H1 (cell line): ENCODE measurements around the gene VIPAS39. TPM values are rescaled to one million over a fixed set of nuclear protein-coding genes. Genes with fewer than 3 reads are reported as not detected.

Experiments used
- CTCF ChIA-PET: fragments of 300-600 bp; sonication (Branson Sonifier 250); formaldehyde crosslinking; loops from one replicate; lab custom pipeline; 2021; ENCODE audit not compliant: partially characterized antibody; lab: Charles Lee
- POLR2A ChIA-PET: fragments of 300-600 bp; sonication (Branson Sonifier 250); formaldehyde crosslinking; loops from one replicate; lab custom pipeline; 2021; ENCODE audit warnings: inconsistent platforms; ENCODE audit not compliant: partially characterized antibody; lab: Charles Lee
- DNase-seq, 2 experiments: peaks; one replicate each; pipeline versions ENCODE4 v3.0.0 to v3.0.0-alpha.2; 2010 to 2022; ENCODE audit warnings: low spot score in 2 of 2, low read depth in 1 of 2, mixed read lengths in 1 of 2
- FAIRE-seq: peaks from 2 replicates; lab custom pipeline; 2011; peaks lifted over from hg19 to GRCh38; lab: Jason Lieb, UNC
- H2AFZ ChIP-seq: 2 replicates; pipeline ENCODE4 v1.8.1; 2012; ENCODE audit warnings: low read length, inconsistent platforms
- H2AK5ac ChIP-seq: 2 replicates; pipeline ENCODE4 v1.6.1; 2013; ENCODE audit warnings: low read depth, low read length
- H2BK120ac ChIP-seq: replicated peaks from 2 replicates; pipeline ENCODE3; 2013; ENCODE audit warnings: low read depth, low read length, inconsistent platforms
- H2BK12ac ChIP-seq: 2 replicates; pipeline ENCODE4 v1.6.1; 2013; ENCODE audit warnings: low read depth, low read length
- H2BK15ac ChIP-seq: 2 replicates; pipeline ENCODE4 v1.6.1; 2013; ENCODE audit warnings: low read length
- H2BK20ac ChIP-seq: 2 replicates; pipeline ENCODE4 v1.6.1; 2013; ENCODE audit warnings: low read length
- H2BK5ac ChIP-seq: 2 replicates; pipeline ENCODE4 v1.6.1; 2013; ENCODE audit warnings: low read depth, low read length
- H3K14ac ChIP-seq: 2 replicates; pipeline ENCODE4 v1.6.1; 2013; ENCODE audit warnings: inconsistent platforms; ENCODE audit not compliant: insufficient read length
- H3K18ac ChIP-seq: 2 replicates; pipeline ENCODE4 v1.6.1; 2013; ENCODE audit warnings: low read length; ENCODE audit errors: extremely low read depth
- H3K23ac ChIP-seq: 2 replicates; pipeline ENCODE4 v1.6.1; 2013; ENCODE audit warnings: inconsistent platforms; ENCODE audit not compliant: insufficient read length
- H3K23me2 ChIP-seq: 2 replicates; pipeline ENCODE4 v1.6.1; 2013; ENCODE audit warnings: low read depth, low read length
- H3K27ac ChIP-seq: 2 replicates; pipeline ENCODE4 v1.6.1; 2011; ENCODE audit warnings: low read depth, low read length, inconsistent platforms
- H3K27me3 ChIP-seq, 4 experiments: replicated peaks in 1 of 4; 1 replicate in 1 of 4; 2 replicates in 3 of 4; pipeline versions ENCODE4 v1.6.1 to v1.8.1; 2011 to 2013; ENCODE audit warnings: low read length in 3 of 4, mild to moderate bottlenecking in 3 of 4, inconsistent platforms in 2 of 4, mixed read lengths in 2 of 4, moderate library complexity in 1 of 4; ENCODE audit not compliant: control insufficient read depth in 3 of 4, insufficient read depth in 3 of 4; ENCODE audit errors: extremely low read depth in 1 of 4
- H3K36me3 ChIP-seq, 4 experiments: 2 replicates each; pipeline versions ENCODE4 v1.6.1 to v1.8.1; 2011 to 2013; ENCODE audit warnings: mild to moderate bottlenecking in 4 of 4, low read length in 3 of 4, moderate library complexity in 2 of 4, control low read depth in 1 of 4, inconsistent platforms in 1 of 4; ENCODE audit not compliant: insufficient read depth in 4 of 4, control insufficient read depth in 2 of 4
- H3K4ac ChIP-seq: replicated peaks from 2 replicates; pipeline ENCODE3; 2013; ENCODE audit warnings: low read length, low read depth, mixed read lengths, inconsistent platforms; ENCODE audit not compliant: insufficient read length
- H3K4me1 ChIP-seq, 4 experiments: replicated peaks in 1 of 4; 1 replicate in 1 of 4; 2 replicates in 3 of 4; pipeline versions ENCODE4 v1.6.1 to v1.8.1; 2011 to 2013; ENCODE audit warnings: low read length in 3 of 4, inconsistent platforms in 2 of 4, mixed read lengths in 1 of 4; ENCODE audit not compliant: insufficient read depth in 4 of 4, control insufficient read depth in 3 of 4
- H3K4me2 ChIP-seq, 2 experiments: 2 replicates each; pipeline versions ENCODE4 v1.6.1 to v1.8.1; 2011 to 2013; ENCODE audit warnings: low read depth in 2 of 2, low read length in 2 of 2, control low read depth in 1 of 2, inconsistent platforms in 1 of 2, mild to moderate bottlenecking in 1 of 2; ENCODE audit not compliant: insufficient read depth in 1 of 2
- H3K4me3 ChIP-seq, 4 experiments: fragments of 200-600, 300-600 bp in 1 of 4; sonication (generic), shearing (Covaris generic), sonication (Bioruptor Twin) in 1 of 4; 2 replicates each; pipeline versions ENCODE4 v1.5.1 to v1.8.1; 2011 to 2016; ENCODE audit warnings: low read length in 4 of 4, low read depth in 3 of 4, control low read depth in 2 of 4, inconsistent platforms in 2 of 4, mild to moderate bottlenecking in 2 of 4, mixed read lengths in 1 of 4, moderate library complexity in 1 of 4; ENCODE audit not compliant: insufficient read depth in 2 of 4; ENCODE audit errors: extremely low read depth in 1 of 4
- H3K56ac ChIP-seq: replicated peaks from 2 replicates; pipeline ENCODE3; 2013; ENCODE audit warnings: low read depth, mild to moderate bottlenecking, mixed read lengths, low read length, inconsistent platforms; ENCODE audit not compliant: insufficient read length
- H3K79me1 ChIP-seq: 2 replicates; pipeline ENCODE4 v1.6.1; 2013; ENCODE audit warnings: low read depth, low read length, control low read depth
- H3K79me2 ChIP-seq, 2 experiments: 2 replicates each; pipeline versions ENCODE4 v1.6.1 to v1.8.1; 2012 to 2013; ENCODE audit warnings: low read length in 2 of 2, mild to moderate bottlenecking in 2 of 2, inconsistent platforms in 1 of 2; ENCODE audit not compliant: insufficient read depth in 2 of 2, control insufficient read depth in 1 of 2
- H3K9ac ChIP-seq, 4 experiments: replicated peaks in 1 of 4; 1 replicate in 1 of 4; 2 replicates in 3 of 4; pipeline versions ENCODE4 v1.6.1 to v1.8.1; 2011 to 2013; ENCODE audit warnings: low read depth in 3 of 4, low read length in 3 of 4, control low read depth in 2 of 4, mild to moderate bottlenecking in 2 of 4, moderate library complexity in 2 of 4, inconsistent platforms in 1 of 4; ENCODE audit errors: extremely low read depth in 1 of 4
- H3K9me3 ChIP-seq, 2 experiments: 2 replicates each; pipeline versions ENCODE4 v1.6.1 to v1.8.1; 2012 to 2013; ENCODE audit warnings: mild to moderate bottlenecking in 2 of 2, moderate library complexity in 2 of 2, control low read depth in 1 of 2, inconsistent platforms in 1 of 2, low read depth in 1 of 2, low read length in 1 of 2, mixed read lengths in 1 of 2; ENCODE audit not compliant: insufficient read depth in 2 of 2
- H4K20me1 ChIP-seq, 2 experiments: replicated peaks in 1 of 2; 2 replicates each; pipeline versions ENCODE3 to v1.8.1; 2011 to 2013; ENCODE audit warnings: inconsistent platforms in 2 of 2, low read length in 2 of 2, mild to moderate bottlenecking in 1 of 2; ENCODE audit not compliant: insufficient read depth in 2 of 2, control insufficient read depth in 1 of 2
- H4K5ac ChIP-seq: 2 replicates; pipeline ENCODE4 v1.6.1; 2013; ENCODE audit warnings: low read length, low read depth, mixed read lengths, inconsistent platforms; ENCODE audit not compliant: insufficient read length
- H4K8ac ChIP-seq: 2 replicates; pipeline ENCODE4 v1.8.0; 2013; ENCODE audit warnings: mild to moderate bottlenecking, moderate library complexity, low read length, inconsistent platforms; ENCODE audit not compliant: insufficient read depth; ENCODE audit errors: extremely low read depth
- H4K91ac ChIP-seq: replicated peaks from 2 replicates; pipeline ENCODE3; 2013; ENCODE audit warnings: low read length, mixed read lengths, inconsistent platforms; ENCODE audit not compliant: insufficient read length
- ASH2L ChIP-seq: fragments of 200-600, 300-600 bp; sonication (generic); IDR thresholded peaks from one replicate; pipeline ENCODE4 v1.7.1; 2017; ENCODE audit warnings: low read length
- BRCA1 ChIP-seq: IDR thresholded peaks from 2 replicates; pipeline ENCODE4 v1.6.1; 2012; ENCODE audit warnings: low read depth, low read length, improper control_type of control experiment
- CTCF ChIP-seq, 3 experiments: IDR thresholded peaks; 1 replicate in 2 of 3; 2 replicates in 1 of 3; pipeline versions ENCODE4 v1.5.1 to v1.6.1; 2011; ENCODE audit warnings: low read length in 3 of 3, mild to moderate bottlenecking in 3 of 3, inconsistent platforms in 2 of 3, low read depth in 1 of 3, moderate library complexity in 1 of 3; ENCODE audit not compliant: insufficient read depth in 1 of 3; ENCODE audit errors: control extremely low read depth in 1 of 3
- EP300 ChIP-seq, 2 experiments: IDR thresholded peaks; 1 replicate in 1 of 2; 2 replicates in 1 of 2; pipeline ENCODE4 v1.6.1; 2011 to 2012; ENCODE audit warnings: low read depth in 2 of 2, low read length in 2 of 2, mild to moderate bottlenecking in 2 of 2, borderline replicate concordance in 1 of 2, inconsistent platforms in 1 of 2, moderate library complexity in 1 of 2
- MAFK ChIP-seq: IDR thresholded peaks from 2 replicates; pipeline ENCODE4 v1.6.1; 2012; ENCODE audit warnings: low read depth, mild to moderate bottlenecking, improper control_type of control experiment, low read length
- RNF2 ChIP-seq: fragments of 200-900, 300-1000 bp; sonication (generic); IDR thresholded peaks from 2 replicates; pipeline ENCODE4 v1.7.1; 2016; ENCODE audit warnings: borderline replicate concordance, low read depth, mild to moderate bottlenecking, antibody characterized with exemption, low read length; ENCODE audit not compliant: poor library complexity, severe bottlenecking; ENCODE audit errors: missing control alignments
- RXRA ChIP-seq: IDR thresholded peaks from 2 replicates; pipeline ENCODE4 v1.6.1; 2011; ENCODE audit warnings: low read depth, mild to moderate bottlenecking, low read length, moderate library complexity; ENCODE audit not compliant: insufficient read depth
- SIRT6 ChIP-seq: IDR thresholded peaks from one replicate; pipeline ENCODE4 v1.7.1; 2012; ENCODE audit warnings: low read length, inconsistent platforms
- SIX5 ChIP-seq: IDR thresholded peaks from 2 replicates; pipeline ENCODE4 v1.6.1; 2011; ENCODE audit warnings: mild to moderate bottlenecking, low read depth, low read length
- TAF7 ChIP-seq: optimal IDR thresholded peaks from 2 replicates; pipeline ENCODE3; 2011; ENCODE audit warnings: low read depth, mild to moderate bottlenecking, inconsistent platforms, low read length, moderate library complexity, borderline replicate concordance
- WGBS, 2 experiments: shearing (Covaris generic) in 1 of 2; methylation state at CpG; one replicate each; pipeline versions ENCODE4 v1.1.6 to v1.1.7; 2013 to 2015; ENCODE audit warnings: low lambda C conversion rate in 2 of 2, mixed read lengths in 2 of 2, inconsistent platforms in 1 of 2, low coverage in 1 of 2, missing lambda C conversion rate in 1 of 2; ENCODE audit not compliant: insufficient replicate concordance in 2 of 2, insufficient coverage in 1 of 2, insufficient read length in 1 of 2; ENCODE audit errors: extremely low coverage in 1 of 2, missing lambda C conversion rate in 1 of 2; 5-methylcytosine and 5-hydroxymethylcytosine counted together
- polyA plus RNA-seq, 7 experiments: library from polyadenylated mRNA; depleted of rRNA in 3 of 7; stranded (reverse) in 5 of 7; unstranded in 2 of 7; fragments of >200 nt in 5 of 7; fragments of 200-250 nt in 2 of 7; gene quantifications; 1 replicate in 5 of 7; 2 replicates in 1 of 7; 4 replicates in 1 of 7; pipeline versions ENCODE4 v1.2.1 to v1.2.3, GENCODE V29; 2011 to 2013; ENCODE audit warnings: missing spikeins in 2 of 7, mixed read lengths in 2 of 7
- total RNA-seq: library from RNA; stranded (reverse); fragmentation: NEBNext Ultra II Directional; extraction: Animal tissue kit (Norgen Biotek cat#: 25700); gene quantifications from 2 replicates; pipeline ENCODE4 v1.2.1, GENCODE V29; 2021

The VIPAS39 gene
- total and polyA plus RNA-seq, 2 of the 8 experiments (the other 6 are each of a cell fraction or from before 2014, with no cell fraction given) = 19.6 to 20.6 TPM

- H2BK120ac ChIP-seq = no peak overlapping the region
- no peaks in the 10 kb centered on the region for H3K4me1 ChIP-seq
- H4K8ac ChIP-seq = no peak overlapping the region
- H3K79me1 ChIP-seq = no peaks in the 10 kb centered on the region
- H2AFZ ChIP-seq = no peak overlapping the region
- no peak overlapping the region for H3K27ac ChIP-seq
- H3K23ac ChIP-seq = no peak overlapping the region
- H3K36me3 ChIP-seq = no peaks in the 10 kb centered on the region
- H3K23me2 ChIP-seq = no peaks in the 10 kb centered on the region
- 92% methylated on average over 8 of the region's 8 CpGs; no CpG with 5 or more reads in 1 of the 2 experiments for WGBS, 2 experiments
- ChIA-PET POLR2A (no interaction called here), CTCF (interaction anchor here (0.9 to 2.7 kb wide), 4 partner anchors 15 to 31 kb away, joined by 3 to 18 read pairs (median 4); partner anchors contain the start of gene AHSA1)
- H3K9ac ChIP-seq = no peak overlapping the region
- H2BK5ac ChIP-seq = no peak overlapping the region
- H3K27me3 ChIP-seq = no peaks in the 10 kb centered on the region
- no peak overlapping the region for H3K14ac ChIP-seq
- H3K4me3 ChIP-seq = no peak overlapping the region
- H3K4ac ChIP-seq = no peak overlapping the region
- no peak overlapping the region for H3K56ac ChIP-seq
- H2BK15ac ChIP-seq = no peak overlapping the region
- H4K5ac ChIP-seq = no peak overlapping the region
- H3K79me2 ChIP-seq = no peaks in the 10 kb centered on the region
- H2BK12ac ChIP-seq = no peak overlapping the region
- no peaks in the 10 kb centered on the region for H3K9me3 ChIP-seq
- H4K91ac ChIP-seq = no peak overlapping the region
- no peak overlapping the region for H3K4me2 ChIP-seq
- no peak for FAIRE-seq
- H2AK5ac ChIP-seq = no peak overlapping the region
- no peak overlapping the region for H3K18ac ChIP-seq
- no peaks in the 10 kb centered on the region for H4K20me1 ChIP-seq
- H2BK20ac ChIP-seq = no peak overlapping the region
- no peak for DNase-seq
- TF ChIP-seq CTCF (IDR thresholded peaks at IDR 0.05; ENCODE audit: control extremely low read depth in 1 of 3, insufficient read depth in 1 of 3, low read depth in 1 of 3, low read length in 3 of 3) (no peak), ASH2L (no peak), MAFK (no peak), EP300 (IDR thresholded peaks at IDR 0.05; ENCODE audit: borderline replicate concordance in 1 of 2, low read depth in 2 of 2, low read length in 2 of 2) (no peak), BRCA1 (no peak), SIX5 (no peak), RNF2 (no peak), RXRA (no peak), SIRT6 (no peak), TAF7 (no peak)
These were observed 33.1 kb upstream of the VIPAS39 start for GRCh38 chr14:77490347-77490986.
